ENCODE results near the gene UBE2K. TPM values are rescaled to one million over a fixed set of nuclear protein-coding genes. Genes with fewer than 3 reads are reported as not detected.
"Not testable (repeated sequence)": the region's sequence is repeated elsewhere in the genome, so short reads cannot be mapped to it uniquely, and the experiment has no call there.

UBE2K gene
- total RNA-seq, 1 donor, result 27.7 TPM

GRCh38 chr4:39770969-39771724 lies 73.2 kb downstream of the UBE2K start:
- DNase-seq (ENCODE audit: low read depth), result no peak
- no peak for TF ChIP-seq CTCF (IDR thresholded peaks at IDR 0.05; ENCODE audit: insufficient read depth, low read length)

GRCh38 chr4:39781988-39782387 lies 84.1 kb downstream of the UBE2K start:
- DNase-seq (ENCODE audit: low read depth); H3K4me3 ChIP-seq (ENCODE audit: low read depth, low read length): not testable (repeated sequence)

More at GRCh38 chr4:39770969-39771724, 73.2 kb downstream of the UBE2K start:
- no peak overlapping the region for H3K4me3 ChIP-seq (ENCODE audit: low read depth, low read length)

GRCh38 chr4:39785083-39785482 lies 87.1 kb downstream of the UBE2K start:
- no peak for DNase-seq (ENCODE audit: low read depth)
- no peak overlapping the region for H3K4me3 ChIP-seq (ENCODE audit: low read depth, low read length)
- TF ChIP-seq CTCF (IDR thresholded peaks at IDR 0.05; ENCODE audit: insufficient read depth, low read length), result no peak

- DNase-seq (ENCODE audit: low read depth), result no peak
- no peak for TF ChIP-seq CTCF (IDR thresholded peaks at IDR 0.05; ENCODE audit: insufficient read depth, low read length)
- H3K4me3 ChIP-seq (ENCODE audit: low read depth, low read length), result no peak overlapping the region
Measured at GRCh38 chr4:39786838-39787237, 88.9 kb downstream of the UBE2K start.

- H3K4me3 ChIP-seq (ENCODE audit: low read depth, low read length), result no peak overlapping the region
- TF ChIP-seq CTCF (IDR thresholded peaks at IDR 0.05; ENCODE audit: insufficient read depth, low read length), result no peak
- DNase-seq (ENCODE audit: low read depth), result no peak
Measured at GRCh38 chr4:39792128-39792527, 94.2 kb downstream of the UBE2K start.

GRCh38 chr4:39792529-39792928 lies 94.6 kb downstream of the UBE2K start:
- no peak for TF ChIP-seq CTCF (IDR thresholded peaks at IDR 0.05; ENCODE audit: insufficient read depth, low read length)
- no peak for DNase-seq (ENCODE audit: low read depth)
- no peak overlapping the region for H3K4me3 ChIP-seq (ENCODE audit: low read depth, low read length)

- H3K4me3 ChIP-seq (ENCODE audit: low read depth, low read length); DNase-seq (ENCODE audit: low read depth): not testable (repeated sequence)
Measured at GRCh38 chr4:39792976-39793375, 95.0 kb downstream of the UBE2K start.

GRCh38 chr4:39802005-39802404 lies 104.1 kb downstream of the UBE2K start:
- no peak for DNase-seq (ENCODE audit: low read depth)
- H3K4me3 ChIP-seq (ENCODE audit: low read depth, low read length), result no peak overlapping the region
- no peak for TF ChIP-seq CTCF (IDR thresholded peaks at IDR 0.05; ENCODE audit: insufficient read depth, low read length)
